Suppressor macrophage treated with lipopolysaccharide for 1 hour (primary cell): Measurements from ENCODE around the gene RAB27B.

Experiments
- DNase-seq, 3 donors: peaks; one replicate each; pipeline ENCODE4 v3.0.0-alpha.2; 2020 to 2022

RAB27B gene

DNA sequence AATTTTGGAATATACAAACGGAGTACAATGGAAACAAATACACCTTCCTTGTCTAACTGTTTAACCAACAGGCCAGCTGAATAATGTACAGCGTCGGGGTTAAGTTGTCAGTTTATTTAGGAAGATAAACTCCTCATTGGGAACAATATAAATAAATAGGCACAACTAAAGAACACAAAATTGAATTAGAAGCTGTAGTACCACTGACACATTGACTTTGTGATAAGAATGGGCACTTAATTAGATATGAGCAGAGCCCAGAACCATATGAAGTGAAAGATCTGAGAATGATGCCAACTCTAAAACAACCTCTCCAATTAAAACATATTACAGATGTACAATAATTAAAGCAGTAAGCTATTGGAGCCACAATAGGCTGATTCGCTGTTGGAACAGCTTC lies 86.5 kb downstream of the RAB27B start:
- no peak for DNase-seq

DNA sequence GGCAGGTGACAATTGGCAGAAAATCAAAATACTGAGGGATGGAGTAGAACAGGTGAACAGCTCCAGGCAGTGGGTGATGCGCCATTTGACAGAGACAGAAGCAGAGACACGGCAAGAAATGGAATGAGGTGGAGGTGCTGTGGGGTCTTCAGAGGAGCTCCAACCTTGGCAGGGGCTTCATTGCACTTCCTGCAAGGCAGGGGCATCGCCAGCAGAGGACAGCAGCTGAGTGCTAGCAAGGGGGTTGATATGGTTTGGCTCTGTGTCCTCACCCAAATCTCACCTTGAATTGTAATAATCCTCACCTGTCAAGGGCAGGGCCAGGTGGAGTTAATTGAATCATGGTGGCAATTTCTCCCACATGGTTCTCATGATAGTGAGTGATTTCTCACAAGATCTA lies 88.2 kb downstream of the RAB27B start:
- no peak for DNase-seq

DNA sequence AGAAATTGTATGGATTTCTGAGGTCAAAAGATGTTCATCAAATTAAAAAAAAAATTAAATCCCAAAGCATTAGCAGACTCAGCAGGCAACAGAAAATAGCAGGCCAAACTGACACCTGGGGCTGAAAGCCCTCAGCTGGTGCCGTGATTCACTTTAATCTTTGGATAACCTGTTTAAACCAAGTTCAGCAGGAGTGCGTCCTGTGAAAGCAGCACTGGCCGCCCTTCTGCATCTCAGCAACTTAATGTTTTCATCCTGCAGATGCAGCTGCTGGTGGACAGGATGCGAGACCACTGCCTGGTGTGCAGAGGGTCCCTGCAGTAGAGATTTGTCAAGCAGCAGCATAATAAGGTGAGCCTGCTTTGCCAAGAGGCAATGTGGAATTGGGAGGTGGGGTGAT lies 89.8 kb downstream of the RAB27B start:
- no peak for DNase-seq

DNA sequence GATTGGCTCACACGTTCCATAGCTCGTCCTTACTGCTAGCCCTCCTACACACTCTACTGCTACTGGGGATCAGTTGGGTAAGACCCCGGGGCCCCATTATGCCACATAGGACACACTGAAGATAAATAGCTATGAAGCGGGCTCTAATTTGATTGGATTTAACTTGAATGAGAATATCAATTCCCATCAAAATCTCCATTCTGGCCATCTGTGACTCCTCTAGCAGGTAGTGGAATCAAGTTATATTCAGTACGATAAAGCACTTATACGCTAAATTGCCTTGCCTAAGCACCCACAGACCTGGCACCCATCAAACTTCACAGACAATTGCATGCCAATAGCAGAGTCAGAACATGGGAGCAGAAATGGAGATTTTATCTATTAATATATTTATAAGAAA lies 91.1 kb downstream of the RAB27B start:
- no peak for DNase-seq

DNA sequence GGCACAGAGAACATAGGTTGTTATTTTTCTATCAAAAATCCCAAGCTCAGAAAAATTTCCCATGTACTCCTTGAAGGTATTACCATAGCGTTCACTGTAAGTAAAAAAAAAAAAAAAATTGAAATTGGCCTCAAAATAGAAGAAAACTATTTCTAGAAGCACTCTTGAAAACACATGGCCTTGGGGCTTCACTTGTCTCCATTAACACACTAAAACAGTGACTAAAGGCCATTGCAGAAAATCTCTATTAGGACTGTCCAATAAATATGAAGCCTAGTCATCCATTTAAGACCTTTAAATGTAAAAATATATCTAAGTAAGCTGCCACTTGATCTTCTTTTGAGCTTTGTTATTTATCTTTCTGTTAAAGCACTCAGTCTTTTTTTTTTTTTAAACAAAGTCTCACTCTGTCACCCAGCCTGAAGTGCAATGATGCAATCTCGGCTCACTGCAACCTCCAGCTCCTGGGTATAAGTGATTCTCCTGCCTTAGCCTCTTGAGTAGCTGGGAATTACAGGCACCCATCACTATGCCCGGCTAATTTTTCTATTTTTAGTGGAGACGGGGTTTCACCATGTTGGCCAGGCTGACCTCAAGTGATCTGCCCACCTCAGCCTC lies 95.2 kb downstream of the RAB27B start:
- no peak for DNase-seq

DNA sequence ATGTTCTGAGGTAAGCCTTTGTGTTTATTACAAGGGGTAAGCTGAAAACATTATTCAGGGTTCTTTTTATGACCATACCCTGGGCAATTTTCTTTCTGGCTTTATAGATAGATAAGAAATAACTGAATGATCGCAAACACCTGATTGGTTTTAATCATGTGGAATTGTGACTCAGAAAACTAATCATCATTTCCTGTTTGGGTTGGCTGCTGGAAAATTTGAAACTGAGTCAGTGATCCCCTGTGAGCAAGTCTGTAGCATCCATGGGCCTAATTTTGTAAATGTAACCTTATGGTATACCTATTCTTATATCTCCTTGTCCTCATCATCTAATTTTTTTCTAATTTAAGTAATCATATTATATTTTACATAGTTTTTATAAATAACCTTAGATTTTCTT lies 96.7 kb downstream of the RAB27B start:
- DNase-seq = no peak

DNA sequence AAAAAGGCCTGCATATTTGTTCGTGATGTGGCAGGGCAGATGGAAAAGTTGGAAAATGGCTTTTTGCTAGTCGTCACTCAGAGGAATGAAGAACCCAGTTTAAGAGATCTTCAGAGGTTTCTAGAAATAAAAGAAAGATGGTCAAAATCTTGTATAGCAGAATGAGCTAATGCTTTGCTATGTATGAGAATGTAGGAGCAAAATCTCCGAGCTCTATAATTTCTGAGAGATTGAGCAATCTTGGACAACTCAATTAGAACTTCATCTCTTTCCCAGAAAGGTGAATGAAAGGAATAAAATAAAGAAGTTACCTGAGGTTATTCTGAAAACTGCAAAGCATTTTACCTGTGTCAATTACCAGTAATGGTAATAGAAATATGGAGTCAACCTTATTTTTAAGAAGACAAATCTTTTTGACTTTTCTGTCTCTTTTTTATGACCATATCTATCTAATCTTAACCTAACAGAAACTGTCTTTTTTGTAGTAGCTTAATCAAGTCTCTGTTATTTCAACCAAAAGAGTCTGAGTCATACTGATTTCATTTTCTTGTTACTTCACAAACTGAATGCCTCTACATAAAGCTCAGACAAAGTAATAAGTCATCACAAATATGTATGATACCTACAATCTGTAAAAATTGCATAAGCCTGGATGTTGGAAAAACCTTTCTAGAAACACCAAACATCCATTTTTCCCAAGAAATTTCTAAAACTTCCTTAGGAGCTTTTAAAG lies 98.5 kb downstream of the RAB27B start:
- DNase-seq = no peak

DNA sequence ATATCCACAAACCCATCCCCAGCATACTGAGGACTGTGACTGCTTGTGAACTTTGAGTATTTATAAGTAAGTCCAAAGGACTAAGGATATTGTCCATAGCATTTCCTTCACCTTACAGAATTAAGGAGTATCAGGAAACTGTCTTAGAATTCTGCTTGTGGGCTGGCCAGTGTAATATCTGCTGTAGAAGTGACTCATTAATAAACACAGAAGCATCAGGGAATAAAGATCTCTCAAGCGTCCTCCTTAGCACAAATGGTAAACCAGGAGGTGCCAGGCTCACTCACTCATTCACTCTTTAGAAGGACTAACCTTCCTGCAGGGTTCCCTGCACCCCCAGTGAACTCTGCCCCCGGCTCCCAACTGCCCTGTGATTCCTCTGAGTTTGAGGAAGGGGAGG lies 100.0 kb downstream of the RAB27B start:
- DNase-seq = no peak

DNA sequence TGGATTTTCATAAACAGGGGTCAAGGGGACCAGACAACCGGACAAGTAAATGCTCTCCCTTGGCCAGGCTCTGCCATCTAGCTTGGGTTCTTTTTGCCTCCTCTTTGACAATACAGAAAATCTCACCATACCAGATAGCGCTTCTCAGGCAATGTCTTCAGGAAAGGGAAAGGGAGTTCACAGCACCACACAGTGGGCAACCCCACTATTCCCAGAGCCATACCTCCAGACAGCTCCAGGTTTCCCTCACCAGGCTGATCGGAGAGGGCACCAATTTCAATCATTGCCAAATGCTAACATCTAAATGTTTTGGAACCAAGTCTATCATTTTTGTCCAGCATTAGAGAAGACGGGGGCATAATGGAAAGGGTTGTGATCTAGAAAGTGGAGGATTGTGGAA lies 102.9 kb downstream of the RAB27B start:
- no peak for DNase-seq

DNA sequence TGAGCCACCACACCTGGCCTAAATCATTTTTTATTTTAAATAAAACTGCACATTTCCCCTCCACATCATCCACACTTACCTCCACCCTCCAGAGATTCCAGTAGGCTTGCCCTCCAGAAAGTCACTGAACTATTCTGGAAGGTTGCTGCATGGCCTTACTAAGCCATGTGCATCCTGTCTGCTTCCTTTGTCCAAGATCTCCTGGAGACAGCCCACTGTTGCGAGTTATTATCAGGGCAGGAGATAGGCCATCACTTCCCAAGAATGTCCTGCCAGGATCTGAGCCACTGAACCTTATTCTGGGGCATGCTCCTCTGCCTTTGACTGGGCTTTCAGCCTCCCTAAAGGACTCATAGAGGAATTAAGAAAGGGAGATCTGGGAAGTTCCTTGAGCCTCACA lies 104.2 kb downstream of the RAB27B start:
- no peak for DNase-seq

DNA sequence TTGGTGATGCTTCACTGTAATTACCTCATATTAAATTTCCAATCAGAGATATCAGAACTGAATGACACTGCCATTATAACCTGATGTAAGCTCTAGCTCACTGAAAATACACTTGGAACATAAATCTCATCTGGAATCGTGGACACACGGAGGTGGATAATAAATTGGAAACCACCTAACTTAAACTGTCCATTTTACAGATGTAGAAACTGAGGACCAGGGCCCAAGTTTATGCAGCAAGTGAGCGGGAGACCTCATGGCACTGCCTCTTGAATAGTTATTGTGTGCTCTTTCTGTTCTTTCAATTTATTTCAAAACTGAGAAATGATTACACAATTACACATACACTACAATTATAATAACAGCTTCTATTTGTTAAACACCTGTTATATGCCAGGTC lies 110.2 kb downstream of the RAB27B start:
- DNase-seq = no peak

DNA sequence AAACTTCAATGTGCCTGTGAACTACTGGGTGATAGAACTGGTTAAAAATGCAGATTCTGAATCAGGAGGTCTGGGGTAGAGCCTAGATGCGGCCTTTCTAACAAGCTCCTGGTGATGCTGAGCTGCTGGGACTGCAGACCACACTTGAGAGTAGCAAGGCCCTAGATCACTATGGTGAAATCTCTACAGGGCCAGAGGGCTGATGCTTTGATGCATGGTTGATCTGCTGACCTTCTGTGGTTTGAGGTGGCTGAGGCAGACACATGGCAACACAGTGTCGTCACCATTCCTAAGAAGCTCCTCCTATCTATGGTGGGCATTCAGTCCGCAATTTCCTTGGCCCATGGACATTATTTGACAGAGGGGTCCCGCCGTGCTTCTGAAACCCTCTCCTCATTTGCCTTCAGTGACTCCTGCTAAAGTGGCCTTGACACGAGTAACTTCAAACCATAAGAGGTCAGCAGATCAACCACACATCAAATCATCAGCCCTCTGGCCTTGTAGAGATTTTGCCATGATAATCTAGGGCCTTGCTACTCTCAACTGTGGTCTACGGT lies 111.2 kb downstream of the RAB27B start:
- DNase-seq = no peak

DNA sequence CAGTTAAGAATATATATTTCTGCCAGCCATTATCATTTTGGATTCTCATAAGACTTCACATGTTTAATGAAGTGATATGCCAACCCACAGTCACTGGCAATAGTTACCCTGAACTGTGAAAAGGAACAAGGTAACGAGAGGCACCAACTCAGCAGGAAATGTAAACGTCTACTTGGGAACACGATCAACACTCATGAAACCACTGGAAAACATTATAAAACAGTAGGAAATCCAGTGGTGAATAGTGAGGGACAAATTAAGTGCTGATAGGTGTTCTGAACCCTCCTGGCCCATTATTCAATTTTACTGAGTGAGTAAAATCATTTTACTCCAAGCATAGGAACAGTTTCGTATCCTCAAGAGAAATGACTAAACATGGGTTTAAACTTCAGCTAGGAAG lies 113.9 kb downstream of the RAB27B start:
- no peak for DNase-seq

DNA sequence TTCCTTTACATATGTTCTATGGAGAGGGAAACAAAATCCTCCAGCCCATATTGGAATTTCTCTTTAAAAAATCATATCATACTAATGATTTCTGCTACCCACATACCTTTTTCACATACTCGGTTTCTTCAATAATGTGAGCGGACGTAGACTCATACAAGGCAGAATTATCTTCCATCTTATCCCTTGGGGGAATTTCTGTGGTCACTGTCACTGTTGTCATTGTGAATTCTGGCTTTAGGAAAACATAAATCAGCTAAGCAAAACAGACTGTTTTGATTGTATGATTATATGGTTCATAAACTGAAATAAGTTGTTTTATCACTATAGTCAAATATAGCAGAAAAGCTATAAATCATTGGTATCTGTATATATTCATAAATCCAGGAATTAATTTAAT lies 114.3 kb downstream of the RAB27B start:
- DNase-seq = no peak
